Testis (tissue), 2 donors: ENCODE data around the gene NRIP1.

Source experiments
- POLR2A ChIP-seq: fragments of 450-650 bp; IDR thresholded peaks from one replicate; pipeline ENCODE4 v1.6.1; 2017; ENCODE audit warnings: antibody characterized with exemption, mild to moderate bottlenecking, moderate library complexity
- TF ChIP-seq, protein P1 (sequence below), 3 experiments: fragments of 450-650 bp in 2 of 3; fragments of 200-600 bp in 1 of 3; sonication (generic) in 1 of 3; IDR thresholded peaks; one replicate each; pipeline ENCODE4 v1.5.1; 2016 to 2019; ENCODE audit warnings: antibody characterized with exemption in 3 of 3, mild to moderate bottlenecking in 2 of 3, moderate library complexity in 1 of 3

DNA sequence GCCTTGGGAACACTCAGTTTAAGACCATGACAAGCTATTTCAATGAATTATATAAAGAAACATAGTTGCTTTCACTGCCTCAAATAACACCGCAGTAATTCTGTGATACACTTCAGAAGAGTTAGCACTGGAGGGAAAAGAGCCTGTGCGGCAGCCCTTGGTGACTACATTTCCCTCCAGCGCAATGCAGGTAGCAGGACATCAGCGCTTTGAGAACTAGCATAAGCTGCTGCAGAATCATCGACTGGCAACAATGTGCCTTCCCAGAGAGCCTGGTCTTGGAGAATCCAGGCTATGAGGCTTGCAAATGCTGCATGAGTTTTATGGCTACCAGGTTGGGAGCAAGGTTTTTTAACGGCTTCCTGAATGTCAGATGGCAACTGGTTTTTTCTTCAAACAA lies 7.5 kb downstream of the NRIP1 start:
- TF ChIP-seq, protein P1, sequence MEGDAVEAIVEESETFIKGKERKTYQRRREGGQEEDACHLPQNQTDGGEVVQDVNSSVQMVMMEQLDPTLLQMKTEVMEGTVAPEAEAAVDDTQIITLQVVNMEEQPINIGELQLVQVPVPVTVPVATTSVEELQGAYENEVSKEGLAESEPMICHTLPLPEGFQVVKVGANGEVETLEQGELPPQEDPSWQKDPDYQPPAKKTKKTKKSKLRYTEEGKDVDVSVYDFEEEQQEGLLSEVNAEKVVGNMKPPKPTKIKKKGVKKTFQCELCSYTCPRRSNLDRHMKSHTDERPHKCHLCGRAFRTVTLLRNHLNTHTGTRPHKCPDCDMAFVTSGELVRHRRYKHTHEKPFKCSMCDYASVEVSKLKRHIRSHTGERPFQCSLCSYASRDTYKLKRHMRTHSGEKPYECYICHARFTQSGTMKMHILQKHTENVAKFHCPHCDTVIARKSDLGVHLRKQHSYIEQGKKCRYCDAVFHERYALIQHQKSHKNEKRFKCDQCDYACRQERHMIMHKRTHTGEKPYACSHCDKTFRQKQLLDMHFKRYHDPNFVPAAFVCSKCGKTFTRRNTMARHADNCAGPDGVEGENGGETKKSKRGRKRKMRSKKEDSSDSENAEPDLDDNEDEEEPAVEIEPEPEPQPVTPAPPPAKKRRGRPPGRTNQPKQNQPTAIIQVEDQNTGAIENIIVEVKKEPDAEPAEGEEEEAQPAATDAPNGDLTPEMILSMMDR (IDR thresholded peaks at IDR 0.05) = no peak
- no peak for TF ChIP-seq POLR2A
